Cerebellar nuclear complex (tissue), 1 donor: ENCODE data around the gene HEPN1.

Source experiments
- DNase-seq, 2 experiments: peaks; one replicate each; lab custom pipeline; 2025; lab: John Stamatoyannopoulos, UW

The HEPN1 gene

DNA sequence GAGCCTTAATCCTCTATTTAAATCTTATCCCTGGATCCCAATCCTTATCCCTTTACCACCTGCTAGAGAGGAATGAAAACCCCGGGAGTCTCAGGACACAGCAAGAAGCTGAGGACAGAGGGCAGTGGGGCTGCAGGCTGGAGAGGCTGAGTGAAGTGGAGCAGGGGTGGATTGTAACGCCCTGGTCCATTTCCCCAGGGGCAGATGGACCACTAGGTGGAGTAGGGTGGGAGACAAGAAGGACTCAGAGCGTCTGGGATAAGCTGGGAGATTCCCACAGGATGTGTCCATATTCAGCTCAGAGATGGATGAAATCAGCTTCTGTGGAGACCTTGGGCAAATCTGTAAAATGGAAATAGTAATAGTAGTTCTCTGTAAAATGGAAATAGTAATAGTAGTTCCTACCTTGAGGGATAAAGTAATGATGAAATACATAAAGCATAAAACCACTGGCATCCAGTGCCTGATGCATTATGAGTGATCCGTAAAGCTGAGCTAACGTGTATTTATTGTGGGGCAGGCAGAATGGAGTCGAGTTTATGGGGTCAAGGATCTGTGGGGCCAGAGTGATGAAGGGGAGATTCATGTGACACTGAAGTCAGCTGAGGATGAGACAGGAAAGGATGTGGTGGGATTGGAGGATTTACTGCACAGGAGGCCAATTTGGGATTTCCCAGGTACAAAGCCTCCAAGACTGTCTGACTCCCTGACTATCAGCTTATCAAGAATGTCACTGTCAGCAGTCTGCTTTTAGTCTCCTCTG, 19.5 kb upstream of the HEPN1 start:
- DNase-seq = no peak

DNA sequence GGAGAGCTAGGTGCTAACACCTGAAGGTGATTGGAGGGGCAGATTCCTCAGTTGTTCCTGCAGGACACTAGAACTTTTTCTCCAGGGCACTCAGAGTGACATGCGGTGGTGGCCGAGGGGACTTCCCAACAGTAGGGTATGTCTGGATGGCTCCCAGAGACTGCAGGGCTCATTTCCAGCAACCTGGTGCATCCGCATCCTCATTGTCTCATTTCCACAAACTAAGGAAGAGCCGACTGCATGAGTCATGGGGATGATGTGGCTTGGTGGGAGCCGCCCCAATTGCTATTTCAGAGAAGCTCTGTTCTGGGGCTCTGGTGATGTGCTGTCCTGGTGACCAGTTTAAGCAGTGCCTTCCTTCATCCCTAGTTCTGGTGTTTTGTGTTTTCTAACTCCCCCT, 18.6 kb upstream of the HEPN1 start:
- no peak for DNase-seq

DNA sequence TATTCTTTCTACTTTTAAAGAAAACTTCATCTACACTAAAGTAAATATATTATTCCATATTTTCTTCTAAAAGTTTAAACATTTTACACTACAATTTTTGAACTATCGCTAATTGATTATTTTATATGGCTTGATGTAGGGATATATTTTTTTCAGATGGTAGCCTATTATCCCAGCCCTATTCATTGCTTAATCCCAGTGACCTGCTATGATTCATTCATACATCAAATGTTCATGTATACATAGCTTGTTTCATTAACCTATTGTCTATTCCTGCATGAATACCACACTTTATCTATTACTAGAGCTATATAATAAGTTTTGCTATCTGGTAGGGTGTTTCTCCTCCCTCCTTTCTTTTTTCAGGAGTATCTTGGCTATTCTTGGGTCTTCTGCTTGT, 16.4 kb upstream of the HEPN1 start:
- no peak for DNase-seq

DNA sequence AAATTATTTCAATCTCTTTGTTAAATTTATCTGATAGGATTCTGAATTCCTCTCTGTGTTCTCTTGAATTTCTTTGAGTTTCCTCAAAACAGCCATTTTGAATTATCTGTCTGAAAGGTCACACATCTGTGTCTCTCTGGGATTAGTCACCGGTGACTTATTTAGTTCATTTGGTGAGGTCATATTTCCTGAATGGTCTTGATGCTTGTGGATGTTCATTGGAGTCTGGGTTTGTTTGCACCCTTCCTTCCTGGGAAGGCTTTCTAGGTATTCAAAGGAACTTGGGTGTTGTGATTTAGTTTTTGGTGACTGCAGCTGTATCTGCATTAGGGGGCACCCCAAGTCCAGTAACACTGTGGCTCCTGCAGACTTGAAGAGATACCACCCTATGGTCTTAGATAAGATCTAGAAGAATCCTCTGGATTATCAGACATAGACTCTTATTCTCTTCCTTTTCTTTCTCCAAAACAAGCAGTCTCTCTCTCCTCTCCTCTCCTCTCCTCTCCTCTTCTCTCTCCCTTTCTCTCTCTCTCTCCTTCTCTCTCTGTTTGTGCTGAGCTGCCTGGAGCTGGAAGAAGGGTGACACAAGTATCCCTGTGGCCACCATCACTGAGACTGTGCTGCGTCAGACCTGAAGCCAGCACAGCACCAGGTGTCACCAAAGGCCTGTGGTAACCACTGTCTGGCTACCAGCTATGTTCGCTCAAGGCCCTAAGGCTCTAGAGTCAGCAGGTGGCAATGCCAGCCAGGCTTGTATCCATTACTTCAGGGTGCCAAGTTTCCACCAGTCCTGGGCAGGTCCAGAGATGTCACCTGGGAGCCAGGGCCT, 3.3 kb upstream of the HEPN1 start:
- DNase-seq = no peak

DNA sequence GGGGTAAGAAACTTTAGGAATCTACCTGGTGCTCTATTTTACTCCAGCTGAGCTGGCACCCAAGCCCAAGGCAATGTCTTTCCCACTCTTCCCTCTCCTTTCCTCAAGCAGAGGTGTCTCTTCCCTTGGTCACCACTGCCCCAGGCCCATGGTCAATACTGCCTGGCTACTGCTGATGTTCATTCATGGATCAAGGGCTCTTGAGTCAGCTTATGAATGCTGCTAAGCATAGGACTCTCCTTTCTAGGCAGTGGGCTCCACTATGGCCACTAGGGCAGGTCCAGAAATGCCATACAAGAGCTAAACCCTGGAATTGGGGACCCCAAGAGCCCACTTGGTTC, 2.7 kb upstream of the HEPN1 start:
- DNase-seq = no peak

DNA sequence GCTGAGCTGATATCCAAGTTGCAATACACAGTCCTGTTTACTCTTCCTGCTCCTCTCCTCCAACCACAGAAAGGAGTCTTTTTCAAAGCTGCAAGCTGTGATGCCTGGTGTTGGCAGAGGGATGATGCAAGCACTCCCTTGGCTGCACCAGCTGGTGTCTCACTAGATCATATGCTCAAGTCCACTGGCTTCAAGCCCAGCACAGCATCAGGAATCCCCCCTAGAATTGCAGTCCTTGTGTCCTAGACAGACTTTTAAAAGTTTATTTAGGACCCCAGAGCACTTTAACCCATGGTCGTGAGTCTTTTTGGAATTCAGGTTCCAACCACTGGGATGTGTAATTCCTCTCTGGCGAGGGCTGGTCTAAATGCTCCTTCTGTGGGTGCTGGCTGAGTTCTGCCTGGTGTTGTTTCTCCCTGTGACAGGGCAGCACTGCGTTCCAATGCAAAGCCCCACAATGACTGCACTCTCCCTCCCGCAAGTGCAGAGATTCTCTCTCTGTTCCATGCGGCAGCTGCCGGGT, 1.9 kb upstream of the HEPN1 start:
- no peak for DNase-seq

DNA sequence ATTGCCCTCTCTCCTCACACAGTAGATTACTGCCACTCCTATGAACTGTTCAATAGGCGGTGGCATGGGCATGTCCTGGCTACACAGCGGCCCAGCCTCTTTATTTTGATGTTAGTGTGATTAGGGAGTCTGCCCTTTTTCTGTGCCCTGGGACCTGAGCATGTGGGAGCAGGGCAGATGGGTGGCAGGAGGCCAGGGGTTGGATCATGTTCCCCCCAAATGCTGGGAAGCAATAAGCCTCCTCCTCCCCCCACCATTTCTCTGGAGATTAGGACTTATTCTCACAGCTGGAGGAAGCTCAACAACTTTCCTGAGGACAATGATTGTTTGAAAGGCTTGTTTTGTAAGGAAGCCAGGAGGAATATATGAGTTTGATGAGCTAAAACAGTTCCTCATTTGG, 848 bp downstream of the HEPN1 start:
- DNase-seq = no peak

DNA sequence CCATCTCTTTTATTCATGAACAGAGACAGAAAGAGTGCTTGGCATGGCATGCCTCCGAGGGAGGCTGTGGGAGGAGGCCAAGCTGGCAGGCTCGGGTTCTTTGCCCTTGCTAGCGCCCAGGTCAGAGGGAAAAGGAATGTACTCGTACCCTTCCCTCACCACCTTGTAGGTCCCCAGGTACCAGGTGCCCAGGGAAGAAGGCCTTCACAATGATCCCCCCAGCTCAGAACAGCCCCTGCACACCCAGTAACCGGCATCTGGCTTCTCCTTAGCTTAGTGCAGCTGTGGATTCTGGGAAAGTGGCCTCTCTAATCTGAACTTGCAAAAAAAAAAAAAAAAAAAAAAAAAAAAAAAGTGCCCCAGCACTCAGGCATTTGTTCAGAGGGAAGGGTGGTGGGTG, 1.3 kb downstream of the HEPN1 start:
- DNase-seq = no peak

DNA sequence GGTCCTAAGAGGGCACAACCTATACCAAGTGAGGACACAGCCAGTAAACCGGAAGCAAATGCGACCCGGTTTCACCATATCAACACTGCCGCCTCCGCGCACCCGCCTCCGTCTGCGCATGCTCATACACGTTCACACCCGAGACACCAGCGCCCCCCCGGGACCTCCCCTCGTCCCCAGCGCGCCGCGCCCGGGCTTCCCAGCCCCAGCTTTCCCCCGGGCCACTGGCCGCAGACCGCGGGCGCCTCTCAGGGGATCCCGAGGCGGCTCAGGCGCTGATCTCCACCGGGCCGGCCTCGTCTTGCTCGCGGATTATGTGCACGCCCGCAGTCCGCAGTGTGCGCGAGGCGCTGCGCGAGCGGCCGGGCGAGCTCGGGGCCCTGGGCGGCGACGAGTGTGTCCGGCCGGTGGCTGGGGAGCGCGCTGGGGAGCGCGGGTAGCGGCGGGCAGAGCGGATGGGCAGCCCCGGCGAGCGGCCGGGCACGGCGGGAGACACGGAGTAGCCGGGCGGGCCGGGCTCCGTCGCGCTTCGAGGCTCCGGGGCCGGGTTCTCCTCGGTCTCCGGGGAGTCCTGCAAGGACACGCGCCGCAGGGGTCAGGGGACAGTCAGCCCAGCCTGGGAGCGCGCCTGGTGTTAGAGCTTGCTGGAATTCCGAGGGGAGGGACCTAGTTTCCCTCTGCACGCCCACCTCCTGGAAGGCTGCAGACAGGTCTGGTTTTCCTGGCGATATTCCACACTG, 2.0 kb downstream of the HEPN1 start:
- DNase-seq = no peak

DNA sequence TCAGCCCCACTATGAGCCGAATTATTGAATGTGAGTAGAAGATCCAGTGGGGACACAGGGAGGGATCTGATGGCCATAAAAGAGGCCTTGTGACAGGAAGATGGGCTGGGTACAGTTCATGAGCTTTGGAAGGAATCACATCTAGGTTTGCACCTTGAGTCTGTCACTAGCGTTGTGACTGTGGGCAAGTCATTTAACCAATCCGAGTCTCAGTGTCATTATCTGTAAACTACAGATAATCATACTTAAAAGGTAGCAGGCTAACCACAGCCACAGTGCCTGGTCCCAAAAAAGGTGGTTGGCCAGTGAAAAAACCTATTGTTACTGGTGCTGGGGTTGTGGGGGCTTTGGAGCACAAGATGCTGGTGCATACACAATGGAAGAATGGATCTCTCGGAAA, 3.8 kb downstream of the HEPN1 start:
- DNase-seq = no peak

DNA sequence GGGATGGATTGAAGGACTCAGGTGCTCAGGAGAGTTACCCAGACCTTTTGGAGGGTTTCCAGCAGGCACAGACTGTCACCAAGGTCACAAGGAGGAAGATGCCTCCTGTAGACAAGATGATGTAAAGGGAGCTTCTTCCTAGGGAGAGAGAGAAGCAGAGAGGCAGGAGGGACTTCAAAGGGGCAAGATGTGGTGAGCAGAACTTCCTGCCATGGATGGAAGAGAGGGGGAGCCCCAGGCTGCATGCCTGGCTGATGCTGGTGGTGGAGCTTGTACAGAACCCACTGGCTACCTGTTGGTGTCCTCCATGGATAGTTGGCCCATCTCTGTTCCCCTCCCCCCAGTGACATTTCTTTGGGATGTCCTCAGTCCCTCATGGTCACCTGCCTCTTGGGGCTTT, 4.2 kb downstream of the HEPN1 start:
- no peak for DNase-seq

DNA sequence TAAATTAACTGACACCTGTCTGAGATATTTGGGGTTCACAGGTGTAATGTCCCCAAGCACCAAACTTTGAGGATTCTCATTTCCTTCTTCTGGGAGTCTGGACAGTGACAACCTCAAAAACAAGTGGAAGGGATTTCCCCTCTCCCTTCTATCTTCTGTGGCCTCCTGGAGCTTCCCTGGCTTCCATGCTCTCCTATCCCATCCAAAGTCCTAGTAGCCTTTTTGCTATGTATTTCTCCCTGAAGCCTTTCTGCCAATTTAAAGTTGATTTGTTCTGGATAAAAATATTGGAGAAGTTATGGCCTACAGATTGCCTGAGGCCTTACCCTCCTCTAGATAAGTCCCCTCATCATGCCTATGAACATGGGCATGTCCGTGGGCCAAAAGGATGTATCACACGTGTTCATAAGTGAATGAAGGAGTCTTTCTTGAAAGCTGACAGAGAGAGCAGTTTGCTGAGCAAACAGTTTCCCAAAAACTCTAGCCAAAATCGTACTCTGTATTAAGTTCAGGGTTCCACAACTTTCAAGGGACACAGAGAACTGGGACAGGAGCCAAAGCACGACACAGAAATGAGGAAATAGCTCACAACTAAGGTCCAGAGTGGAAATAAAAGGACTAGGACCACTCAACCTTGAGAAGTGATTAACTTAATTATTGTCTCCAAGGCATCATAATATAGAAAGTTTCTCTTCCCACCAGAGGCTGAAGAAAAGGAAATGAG, 10.1 kb downstream of the HEPN1 start:
- no peak for DNase-seq

DNA sequence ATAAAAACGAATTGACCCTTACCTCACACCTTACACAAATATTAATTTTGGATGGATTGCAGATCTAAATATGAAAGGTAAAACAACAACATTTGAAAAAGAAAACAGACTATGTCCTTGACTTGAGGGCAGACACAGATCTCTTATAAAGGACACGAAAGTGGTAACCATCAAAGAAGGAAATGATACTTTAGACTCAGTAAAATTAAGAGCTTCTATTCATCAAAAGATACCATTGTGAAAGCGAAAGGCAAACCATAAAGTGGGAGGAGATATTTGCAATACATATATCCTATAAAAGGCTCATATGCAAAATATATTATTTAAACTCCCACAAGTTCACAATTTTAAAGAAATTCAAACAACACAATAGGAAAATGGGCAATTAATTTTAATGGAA, 11.7 kb downstream of the HEPN1 start:
- no peak for DNase-seq

DNA sequence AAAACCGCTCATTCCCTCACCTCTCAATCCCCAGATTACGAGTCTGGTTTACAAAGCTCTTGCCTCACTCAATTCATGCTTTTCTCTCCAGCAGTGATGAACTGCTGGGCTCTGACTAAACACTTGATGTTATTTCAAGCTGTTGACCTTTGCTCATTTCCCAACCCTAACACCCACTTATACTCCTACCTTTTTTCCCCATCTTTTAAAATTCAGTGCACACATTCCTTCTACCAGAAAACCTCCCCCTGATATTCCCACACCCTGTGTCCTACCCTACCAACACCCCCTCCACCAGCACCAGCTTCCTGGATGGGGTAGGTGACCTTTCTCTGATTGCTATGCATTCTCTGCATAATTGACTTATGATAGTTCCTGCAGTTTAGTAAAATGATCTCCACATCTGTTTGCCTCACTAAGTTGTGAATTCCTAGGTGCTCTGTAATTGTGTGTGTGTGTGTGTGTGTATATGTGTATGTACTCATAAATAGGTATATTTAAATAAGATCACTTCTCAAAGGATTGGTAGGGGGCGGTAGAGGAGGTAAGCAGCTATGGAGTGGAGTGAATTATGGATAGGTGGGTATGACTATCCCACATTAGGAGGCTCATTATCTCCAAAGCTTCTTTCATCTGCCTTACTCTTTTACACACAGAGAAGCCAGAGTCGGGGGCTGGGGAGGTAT, 16.0 kb downstream of the HEPN1 start:
- no peak for DNase-seq

DNA sequence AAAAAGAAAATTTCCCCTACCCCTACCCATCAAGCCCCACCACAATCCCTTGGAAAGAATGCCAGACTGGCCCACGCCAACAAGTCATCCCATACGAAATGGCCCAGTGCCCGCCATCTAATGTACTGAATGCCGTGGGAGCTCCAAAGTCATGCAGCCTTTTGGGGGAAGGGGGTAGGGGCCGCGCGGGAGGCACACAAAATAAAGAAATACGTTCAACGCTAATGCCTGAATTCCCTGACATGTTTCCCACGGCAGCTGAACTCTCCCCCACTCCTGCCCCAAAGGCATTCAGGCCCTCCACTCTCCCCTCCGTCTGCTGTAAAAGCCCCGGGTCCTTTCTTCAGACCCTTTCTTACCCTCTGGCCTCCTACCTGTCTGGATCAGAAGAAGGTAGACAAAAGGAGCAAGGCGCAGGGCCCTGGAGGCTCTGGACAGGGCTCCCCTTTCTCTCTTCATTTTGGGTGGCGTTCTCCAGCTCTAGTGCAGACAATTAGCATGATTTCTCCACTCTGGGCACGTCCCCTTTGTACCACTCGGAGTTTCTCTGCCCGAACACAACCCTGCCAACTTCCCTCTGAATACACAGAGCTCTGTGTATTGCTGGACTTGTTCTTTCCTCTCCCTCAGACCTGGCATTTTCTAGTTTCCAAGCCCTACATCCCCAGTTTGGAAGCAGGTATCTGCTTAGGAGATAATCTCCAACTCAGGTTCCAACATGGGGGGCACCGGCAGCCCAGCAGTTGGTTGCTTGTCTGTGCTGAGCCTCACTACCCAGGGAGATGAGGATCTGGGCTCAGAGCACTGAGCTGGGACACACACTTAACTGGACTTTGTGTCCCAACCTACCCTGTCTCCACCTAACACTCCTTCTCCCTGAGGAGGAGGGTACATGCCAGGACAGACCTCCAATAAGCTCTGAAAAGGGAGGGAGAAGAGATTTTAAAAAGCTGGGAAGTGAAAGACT, 16.8 kb downstream of the HEPN1 start, which contains the start of gene HEPACAM:
Gene HEPACAM (minus strand): TSS at position 500 of the 967 bp plus-strand sequence. CDS start 41 bp downstream, at position 459.
- DNase-seq = no peak

DNA sequence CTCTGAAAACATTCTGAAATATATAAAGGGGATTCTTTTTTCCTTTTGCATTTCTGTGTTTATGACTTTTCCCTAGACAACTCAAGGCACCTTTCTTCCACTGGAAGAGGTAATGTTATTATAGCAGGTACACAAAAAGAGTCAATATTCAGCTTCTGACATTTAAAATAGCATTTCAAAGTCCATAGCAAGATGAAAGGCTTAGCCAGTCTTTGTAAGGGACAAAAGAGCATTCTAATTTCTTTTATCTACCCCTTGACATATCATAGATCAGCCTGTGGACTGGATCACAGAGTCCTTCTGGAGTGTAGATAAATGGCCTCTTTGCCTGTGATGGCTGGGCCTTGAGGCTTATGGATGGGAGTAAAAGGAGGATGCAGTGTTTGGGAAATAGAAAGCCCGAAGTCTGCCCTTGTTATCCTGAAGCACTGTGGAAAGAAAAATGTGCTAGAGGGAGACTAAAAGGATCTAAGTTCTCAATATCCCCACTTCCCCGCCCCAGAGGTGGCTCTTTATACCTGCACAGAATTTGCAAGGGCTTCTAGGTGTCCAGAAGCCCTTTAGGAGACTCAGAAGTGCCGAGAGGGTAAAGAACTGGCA, 18.4 kb downstream of the HEPN1 start:
- no peak for DNase-seq

DNA sequence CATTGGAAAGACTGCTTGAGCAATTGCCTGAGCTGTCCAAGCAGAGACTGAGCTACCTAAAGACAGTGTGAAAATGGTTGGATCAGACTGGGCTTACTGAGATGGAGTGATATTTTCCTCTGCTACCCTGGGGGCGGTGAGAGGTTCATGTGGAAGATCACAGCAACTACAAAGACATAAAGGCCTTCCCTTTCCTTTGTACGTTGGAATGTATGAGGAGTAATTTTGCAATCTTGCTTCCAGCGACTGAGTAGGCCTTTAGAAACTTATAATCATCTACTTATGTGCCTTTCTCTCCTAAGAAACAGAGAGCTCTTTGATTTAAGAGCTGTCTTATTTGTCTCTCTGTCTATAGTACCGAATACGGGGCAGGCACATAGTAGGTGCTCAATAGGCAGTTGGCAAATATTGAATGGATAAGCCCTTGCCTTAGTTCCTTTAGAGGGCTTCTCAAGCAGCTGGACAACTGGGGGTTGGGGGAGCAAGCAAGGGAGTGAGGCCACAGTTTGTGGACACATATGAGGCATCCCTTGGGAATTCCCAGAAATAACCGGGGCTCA, 19.2 kb downstream of the HEPN1 start:
- no peak for DNase-seq

DNA sequence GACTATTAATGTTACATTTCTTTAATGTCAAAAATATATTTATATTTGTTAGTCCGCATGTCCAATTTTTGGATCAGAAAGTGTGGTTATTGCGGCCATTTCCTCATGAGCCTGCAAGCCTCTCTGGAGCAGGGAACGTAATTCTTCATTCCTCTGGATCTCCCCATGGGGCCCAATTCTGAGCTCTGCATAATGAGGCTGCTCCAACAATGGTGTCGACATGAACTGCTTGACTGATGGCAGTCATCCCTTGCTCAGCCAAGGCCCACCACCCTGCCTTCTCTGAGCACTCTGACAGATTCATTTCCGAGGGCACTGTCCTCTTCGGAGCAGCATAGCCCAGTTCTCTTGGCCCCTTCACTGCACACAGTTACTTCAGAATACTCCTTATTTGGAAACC, 19.9 kb downstream of the HEPN1 start:
- DNase-seq = no peak

DNA sequence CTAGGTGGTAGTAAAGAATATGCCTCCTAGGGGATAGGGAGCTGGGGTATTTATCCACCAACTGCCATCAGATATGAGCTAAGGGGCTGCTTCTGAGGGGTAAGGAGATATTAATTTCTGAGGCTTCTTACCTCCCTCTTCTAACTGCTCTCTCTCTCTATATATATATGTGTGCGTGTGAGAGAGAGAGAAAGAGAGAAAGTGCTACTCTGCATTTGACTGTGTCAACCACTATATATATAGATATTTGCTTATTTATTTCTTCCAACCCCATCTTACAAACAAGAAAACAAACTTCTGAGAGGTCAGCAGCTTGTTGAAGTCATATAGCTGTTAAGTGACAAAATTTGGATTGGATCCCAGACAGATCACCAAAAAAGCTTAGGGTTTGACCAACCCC, 22.7 kb downstream of the HEPN1 start:
- no peak for DNase-seq
